ENCODE measurements around the gene GLUL.

The GLUL gene

GRCh38 chr1:182391362-182392049 lies at the start of gene GLUL:
GLUL (minus strand) TSS chr1:182391790; CDS start chr1:182388737, 3,053 bp downstream.
- H3K9me3 ChIP-seq (ENCODE audit: control insufficient read depth, low read length): no peaks in the 10 kb centered on the region
- H3K27me3 ChIP-seq (replicated peaks; ENCODE audit: control insufficient read depth, insufficient read depth, low read length): no peaks in the 10 kb centered on the region
- H3K4me1 ChIP-seq (ENCODE audit: control insufficient read depth, insufficient read depth, low read length): peaks cover 43% of the 10 kb centered on the region
- peak; percentile 98 for DNase-seq (ENCODE audit: low read depth)
- H3K36me3 ChIP-seq (ENCODE audit: control insufficient read depth, insufficient read depth, low read length, severe bottlenecking): peaks cover 29% of the 10 kb centered on the region
- H3K9ac ChIP-seq (ENCODE audit: low read length): peak within 1 kb of the TSS; percentile 97
- H3K4me3 ChIP-seq (ENCODE audit: low read length): peak within 1 kb of the TSS; percentile 87

DNA sequence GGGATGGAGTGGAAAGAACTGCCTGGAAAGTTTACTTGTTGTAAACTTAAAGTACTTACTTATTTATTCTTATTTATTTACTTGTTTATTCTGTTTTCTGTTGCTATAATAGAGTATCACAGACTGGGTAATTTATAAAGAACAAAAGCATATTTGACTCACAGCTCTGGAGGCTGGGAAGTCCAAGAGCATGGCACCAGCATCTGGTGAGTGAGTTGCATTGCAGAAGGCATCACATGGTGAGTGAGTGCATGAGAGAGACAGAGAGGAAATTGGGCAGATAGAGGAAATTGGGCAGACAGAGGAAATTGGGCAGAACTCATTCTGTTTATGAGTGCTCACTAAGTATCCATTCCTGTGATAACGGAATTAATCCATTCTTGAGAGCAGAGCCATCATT lies 46.7 kb upstream of the GLUL start:
- DNase-seq (ENCODE audit: low read depth): no peak
- Histone ChIP-seq H3K36me3 (ENCODE audit: control insufficient read depth, insufficient read depth, low read length, severe bottlenecking) (no peaks in the 10 kb centered on the region), H3K4me1 (ENCODE audit: control insufficient read depth, insufficient read depth, low read length) (no peaks in the 10 kb centered on the region), H3K9ac (ENCODE audit: low read length) (no peak overlapping the region), H3K27me3 (replicated peaks; ENCODE audit: control insufficient read depth, insufficient read depth, low read length) (peaks cover 34% of the 10 kb centered on the region), H3K4me3 (ENCODE audit: low read length) (no peak overlapping the region), H3K9me3 (ENCODE audit: control insufficient read depth, low read length) (peaks cover 12% of the 10 kb centered on the region)

GRCh38 chr1:182433580-182433979 lies 42.0 kb upstream of the GLUL start:
- Histone ChIP-seq H3K36me3 (ENCODE audit: control insufficient read depth, insufficient read depth, low read length, severe bottlenecking) (no peaks in the 10 kb centered on the region), H3K4me3 (ENCODE audit: low read length) (no peak overlapping the region), H3K9me3 (ENCODE audit: control insufficient read depth, low read length) (peaks cover 9% of the 10 kb centered on the region), H3K27me3 (replicated peaks; ENCODE audit: control insufficient read depth, insufficient read depth, low read length) (peaks cover 32% of the 10 kb centered on the region), H3K4me1 (ENCODE audit: control insufficient read depth, insufficient read depth, low read length) (no peaks in the 10 kb centered on the region), H3K9ac (ENCODE audit: low read length) (no peak overlapping the region)
- no peak for DNase-seq (ENCODE audit: low read depth)

- H3K36me3 ChIP-seq (ENCODE audit: control insufficient read depth, insufficient read depth, low read length, severe bottlenecking): no peaks in the 10 kb centered on the region
- H3K9ac ChIP-seq (ENCODE audit: low read length): no peak overlapping the region
- H3K9me3 ChIP-seq (ENCODE audit: control insufficient read depth, low read length): no peaks in the 10 kb centered on the region
- H3K4me3 ChIP-seq (ENCODE audit: low read length): no peak overlapping the region
- no peak for DNase-seq (ENCODE audit: low read depth)
- H3K27me3 ChIP-seq (replicated peaks; ENCODE audit: control insufficient read depth, insufficient read depth, low read length): peaks cover 28% of the 10 kb centered on the region
- no peaks in the 10 kb centered on the region for H3K4me1 ChIP-seq (ENCODE audit: control insufficient read depth, insufficient read depth, low read length)
Observed at GRCh38 chr1:182431278-182431677, 39.7 kb upstream of the GLUL start.

- H3K4me1 ChIP-seq (ENCODE audit: control insufficient read depth, insufficient read depth, low read length): no peaks in the 10 kb centered on the region
- no peaks in the 10 kb centered on the region for H3K9me3 ChIP-seq (ENCODE audit: control insufficient read depth, low read length)
- H3K36me3 ChIP-seq (ENCODE audit: control insufficient read depth, insufficient read depth, low read length, severe bottlenecking): no peaks in the 10 kb centered on the region
- DNase-seq (ENCODE audit: low read depth): no peak
- H3K27me3 ChIP-seq (replicated peaks; ENCODE audit: control insufficient read depth, insufficient read depth, low read length): peaks cover 26% of the 10 kb centered on the region
- H3K4me3 ChIP-seq (ENCODE audit: low read length): no peak overlapping the region
- H3K9ac ChIP-seq (ENCODE audit: low read length): no peak overlapping the region
Observed at GRCh38 chr1:182430263-182431068, 38.9 kb upstream of the GLUL start.

- Histone ChIP-seq H3K9ac (ENCODE audit: low read length) (no peak overlapping the region), H3K27me3 (replicated peaks; ENCODE audit: control insufficient read depth, insufficient read depth, low read length) (peaks cover 23% of the 10 kb centered on the region), H3K4me1 (ENCODE audit: control insufficient read depth, insufficient read depth, low read length) (no peaks in the 10 kb centered on the region), H3K9me3 (ENCODE audit: control insufficient read depth, low read length) (no peaks in the 10 kb centered on the region), H3K36me3 (ENCODE audit: control insufficient read depth, insufficient read depth, low read length, severe bottlenecking) (no peaks in the 10 kb centered on the region), H3K4me3 (ENCODE audit: low read length) (no peak overlapping the region)
- no peak for DNase-seq (ENCODE audit: low read depth)
Observed at GRCh38 chr1:182428043-182428442, 36.5 kb upstream of the GLUL start.

DNA sequence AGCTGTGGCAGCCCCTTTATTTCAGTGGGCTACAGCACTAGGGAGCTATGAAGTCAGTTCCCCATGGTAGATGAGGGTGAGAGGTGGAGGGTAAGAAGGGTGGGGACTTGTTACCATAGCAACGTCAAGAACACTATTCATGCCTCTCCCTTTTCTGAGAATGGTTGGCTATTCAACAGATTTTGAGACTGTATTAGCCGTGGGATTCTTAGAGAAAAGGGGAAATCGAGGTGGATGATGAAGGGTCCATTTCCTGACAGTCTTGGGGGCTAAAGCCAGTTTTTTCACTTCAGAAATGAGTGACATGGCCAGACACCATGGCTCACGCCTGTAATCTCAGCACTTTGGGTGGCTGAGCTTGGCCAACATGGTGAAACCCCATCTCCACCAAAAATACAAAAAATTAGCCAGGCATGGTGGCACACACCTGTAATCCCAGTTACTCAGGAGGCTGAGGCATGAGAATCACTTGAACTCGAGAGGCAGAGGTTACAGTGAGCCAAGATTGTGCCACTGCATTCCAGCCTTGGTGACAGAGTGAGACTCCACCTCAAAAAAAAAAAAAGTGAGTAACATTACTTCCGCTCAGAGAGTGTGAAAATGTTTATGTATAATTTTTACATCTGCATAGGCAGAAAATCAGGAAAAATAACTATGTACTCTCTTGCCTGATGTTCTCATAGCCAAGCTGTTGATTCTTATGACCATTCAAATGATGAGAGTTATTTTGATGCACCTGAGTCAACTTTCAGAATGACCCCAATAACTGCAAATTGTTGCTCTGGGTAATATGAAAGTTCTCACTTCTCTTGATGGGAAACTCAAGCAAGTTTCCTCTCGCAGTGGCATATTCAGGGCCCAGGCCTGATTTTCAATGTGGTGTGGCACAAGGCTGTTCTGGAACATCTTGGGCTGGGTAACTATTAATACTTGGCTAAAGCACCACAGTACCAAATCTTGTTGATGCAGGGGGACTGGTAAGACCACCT lies 35.1 kb upstream of the GLUL start:
- Histone ChIP-seq H3K4me3 (ENCODE audit: low read length) (no peak overlapping the region), H3K36me3 (ENCODE audit: control insufficient read depth, insufficient read depth, low read length, severe bottlenecking) (no peaks in the 10 kb centered on the region), H3K9me3 (ENCODE audit: control insufficient read depth, low read length) (no peaks in the 10 kb centered on the region), H3K27me3 (replicated peaks; ENCODE audit: control insufficient read depth, insufficient read depth, low read length) (peaks cover 23% of the 10 kb centered on the region), H3K9ac (ENCODE audit: low read length) (no peak overlapping the region), H3K4me1 (ENCODE audit: control insufficient read depth, insufficient read depth, low read length) (no peaks in the 10 kb centered on the region)
- DNase-seq (ENCODE audit: low read depth): no peak

- no peaks in the 10 kb centered on the region for H3K36me3 ChIP-seq (ENCODE audit: control insufficient read depth, insufficient read depth, low read length, severe bottlenecking)
- H3K4me3 ChIP-seq (ENCODE audit: low read length): no peak overlapping the region
- no peak overlapping the region for H3K9ac ChIP-seq (ENCODE audit: low read length)
- peaks cover 4% of the 10 kb centered on the region for H3K27me3 ChIP-seq (replicated peaks; ENCODE audit: control insufficient read depth, insufficient read depth, low read length)
- H3K9me3 ChIP-seq (ENCODE audit: control insufficient read depth, low read length): no peaks in the 10 kb centered on the region
- DNase-seq (ENCODE audit: low read depth): no peak
- peaks cover 9% of the 10 kb centered on the region for H3K4me1 ChIP-seq (ENCODE audit: control insufficient read depth, insufficient read depth, low read length)
Observed at GRCh38 chr1:182415789-182416188, 24.2 kb upstream of the GLUL start.

GRCh38 chr1:182413969-182414368 lies 22.4 kb upstream of the GLUL start:
- Histone ChIP-seq H3K36me3 (ENCODE audit: control insufficient read depth, insufficient read depth, low read length, severe bottlenecking) (no peaks in the 10 kb centered on the region), H3K4me1 (ENCODE audit: control insufficient read depth, insufficient read depth, low read length) (peaks cover 16% of the 10 kb centered on the region), H3K9me3 (ENCODE audit: control insufficient read depth, low read length) (no peaks in the 10 kb centered on the region), H3K4me3 (ENCODE audit: low read length) (no peak overlapping the region), H3K9ac (ENCODE audit: low read length) (no peak overlapping the region), H3K27me3 (replicated peaks; ENCODE audit: control insufficient read depth, insufficient read depth, low read length) (peaks cover 4% of the 10 kb centered on the region)
- no peak for DNase-seq (ENCODE audit: low read depth)

DNA sequence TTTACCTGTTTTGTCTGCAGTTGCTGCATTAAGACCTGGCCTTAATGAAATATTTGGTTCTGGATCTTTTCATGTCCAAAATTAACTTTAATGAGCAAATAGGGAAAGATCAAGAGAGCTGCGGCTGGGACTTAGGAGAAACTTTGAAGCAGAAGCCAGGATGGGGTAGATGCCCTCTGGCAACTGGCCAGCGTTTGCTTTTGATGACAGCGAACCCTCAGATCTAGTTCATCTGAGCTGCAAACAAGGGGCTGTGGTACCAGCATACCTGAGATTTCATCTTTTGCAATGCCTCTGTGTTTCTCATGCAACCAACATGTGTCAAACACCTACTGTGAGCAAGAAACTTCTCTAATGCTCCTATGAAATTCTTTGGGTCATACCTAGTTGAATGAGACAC lies 21.9 kb upstream of the GLUL start:
- peaks cover 16% of the 10 kb centered on the region for H3K4me1 ChIP-seq (ENCODE audit: control insufficient read depth, insufficient read depth, low read length)
- H3K4me3 ChIP-seq (ENCODE audit: low read length): no peak overlapping the region
- peaks cover 4% of the 10 kb centered on the region for H3K27me3 ChIP-seq (replicated peaks; ENCODE audit: control insufficient read depth, insufficient read depth, low read length)
- H3K9me3 ChIP-seq (ENCODE audit: control insufficient read depth, low read length): no peaks in the 10 kb centered on the region
- no peaks in the 10 kb centered on the region for H3K36me3 ChIP-seq (ENCODE audit: control insufficient read depth, insufficient read depth, low read length, severe bottlenecking)
- H3K9ac ChIP-seq (ENCODE audit: low read length): no peak overlapping the region
- DNase-seq (ENCODE audit: low read depth): no peak

Data from adipocyte (in vitro differentiated cells).